NCI-H510A (cell line): ENCODE measurements around the gene RGR.

Experiments
- DNase-seq: peaks from one replicate; lab custom pipeline; 2025; lab: John Stamatoyannopoulos, UW

Gene RGR, protein sequence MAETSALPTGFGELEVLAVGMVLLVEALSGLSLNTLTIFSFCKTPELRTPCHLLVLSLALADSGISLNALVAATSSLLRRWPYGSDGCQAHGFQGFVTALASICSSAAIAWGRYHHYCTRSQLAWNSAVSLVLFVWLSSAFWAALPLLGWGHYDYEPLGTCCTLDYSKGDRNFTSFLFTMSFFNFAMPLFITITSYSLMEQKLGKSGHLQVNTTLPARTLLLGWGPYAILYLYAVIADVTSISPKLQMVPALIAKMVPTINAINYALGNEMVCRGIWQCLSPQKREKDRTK

DNA sequence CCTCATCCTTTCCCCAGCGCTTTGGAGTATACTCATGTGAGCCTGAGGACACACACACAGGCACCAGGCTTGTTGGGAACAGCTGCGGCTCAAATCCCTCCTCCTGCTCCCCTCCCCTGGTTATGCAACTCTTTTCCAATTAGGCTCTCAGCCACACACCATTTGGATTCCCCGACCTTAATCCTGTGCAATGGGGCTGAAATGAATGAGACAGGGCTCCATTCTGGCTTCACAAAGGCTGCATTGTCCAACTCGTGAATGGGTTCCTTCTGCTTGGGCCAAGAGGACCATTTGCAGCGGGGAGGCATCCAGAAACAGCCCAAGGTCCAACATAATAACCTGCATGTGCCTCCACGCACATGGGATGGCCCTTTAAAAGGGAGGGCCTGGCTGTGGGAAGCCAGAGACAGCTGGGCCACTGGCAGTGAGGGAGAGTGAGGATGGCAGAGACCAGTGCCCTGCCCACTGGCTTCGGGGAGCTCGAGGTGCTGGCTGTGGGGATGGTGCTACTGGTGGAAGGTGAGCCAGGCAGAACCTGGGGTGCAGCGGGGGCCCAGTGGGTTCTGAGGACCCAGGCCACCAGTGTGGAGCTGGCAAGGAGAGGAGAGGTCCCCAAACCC, at the start of gene RGR:
Gene RGR (plus strand): TSS at position 403 of the 620 bp plus-strand sequence. CDS start 38 bp downstream, at position 441.
- peak; percentile 9 for DNase-seq

GRCh38 chr10:84196083-84196482, 48.8 kb upstream of the RGR start:
- DNase-seq = peak; percentile 81

DNA sequence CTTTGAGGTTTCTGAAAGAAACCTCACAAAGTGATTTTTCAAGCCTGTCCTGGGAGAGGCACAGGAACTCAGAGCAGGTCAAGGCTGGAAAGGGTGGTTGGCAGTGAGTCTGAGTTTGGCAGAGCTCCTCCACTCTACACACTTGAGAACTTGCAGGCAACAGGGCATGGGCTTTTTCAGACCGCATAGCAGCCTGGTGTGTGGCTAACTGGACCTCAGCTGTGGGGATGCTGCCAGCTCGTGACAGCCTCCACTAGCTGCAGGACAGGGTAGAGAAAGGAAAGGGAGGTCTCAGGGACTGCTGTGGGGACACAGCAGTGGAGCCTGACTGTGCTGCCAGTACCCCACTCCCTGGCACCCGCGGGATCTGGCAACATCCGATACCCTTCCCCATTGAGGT, 47.9 kb upstream of the RGR start:
- no peak for DNase-seq

DNA sequence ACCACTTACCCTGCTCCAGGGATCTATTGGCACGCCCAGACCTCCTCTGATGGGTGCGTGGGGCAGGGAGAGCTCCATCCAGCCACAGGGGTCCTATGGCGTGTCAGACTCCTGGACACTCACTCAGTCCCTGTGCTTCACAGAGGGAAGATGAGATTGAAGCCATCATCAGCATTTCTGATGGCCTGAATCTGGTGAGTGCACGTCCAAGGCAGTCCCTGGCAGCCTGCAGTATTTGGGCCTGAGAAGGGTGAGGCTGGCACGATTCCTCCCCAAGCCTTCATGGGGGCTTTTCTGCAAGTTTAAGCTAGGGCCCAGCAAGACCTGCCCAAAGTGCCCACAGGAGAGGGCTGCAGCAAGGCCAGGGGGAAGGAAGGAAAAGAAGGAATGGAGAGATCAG, 47.2 kb upstream of the RGR start:
- DNase-seq = no peak

GRCh38 chr10:84198206-84198915, 46.5 kb upstream of the RGR start:
- no peak for DNase-seq

- DNase-seq = no peak
These were observed 44.2 kb upstream of the RGR start for GRCh38 chr10:84200537-84201243.

- DNase-seq = no peak
These were observed 43.6 kb upstream of the RGR start for GRCh38 chr10:84201244-84201606.

DNA sequence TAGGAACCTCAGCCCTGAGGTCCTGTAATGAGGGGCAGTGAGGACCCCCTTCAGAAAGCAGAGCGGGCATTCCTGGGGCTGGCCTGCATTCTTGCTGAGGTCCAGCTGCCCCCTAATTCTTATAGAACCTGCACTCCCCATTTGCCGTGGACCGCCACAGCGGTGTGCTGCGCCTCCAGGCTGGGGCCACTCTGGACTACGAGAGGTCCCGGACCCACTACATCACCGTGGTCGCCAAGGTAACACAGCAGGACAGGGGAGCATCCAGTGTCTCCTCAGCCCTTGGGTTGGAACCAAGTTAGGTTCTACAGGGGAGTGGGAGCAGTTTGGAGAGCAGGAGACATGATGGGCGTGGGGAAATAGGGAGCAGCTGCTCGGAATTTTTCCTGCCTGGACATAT, 43.2 kb upstream of the RGR start:
- no peak for DNase-seq

GRCh38 chr10:84202349-84202748, 42.5 kb upstream of the RGR start:
- no peak for DNase-seq

DNA sequence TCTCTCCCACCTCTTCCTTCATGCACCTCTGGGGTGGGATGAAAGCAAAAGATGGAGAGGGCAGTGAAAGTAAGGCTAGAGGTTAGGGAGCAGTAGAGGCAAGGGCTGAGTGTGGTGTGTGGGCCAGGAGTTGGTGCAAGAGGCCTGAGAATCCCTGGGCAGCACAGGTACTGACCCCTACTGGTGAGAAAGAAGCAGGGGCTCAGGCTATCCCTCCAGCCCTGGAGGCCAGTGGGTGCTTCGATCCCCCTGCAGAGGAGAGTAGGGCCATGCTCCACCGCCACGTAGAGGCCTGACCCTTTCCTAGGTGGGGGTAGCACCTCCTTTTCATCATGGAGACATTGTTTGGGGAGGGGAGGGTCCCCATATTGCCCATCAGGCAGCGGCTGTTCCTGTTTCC, 40.7 kb upstream of the RGR start:
- no peak for DNase-seq

DNA sequence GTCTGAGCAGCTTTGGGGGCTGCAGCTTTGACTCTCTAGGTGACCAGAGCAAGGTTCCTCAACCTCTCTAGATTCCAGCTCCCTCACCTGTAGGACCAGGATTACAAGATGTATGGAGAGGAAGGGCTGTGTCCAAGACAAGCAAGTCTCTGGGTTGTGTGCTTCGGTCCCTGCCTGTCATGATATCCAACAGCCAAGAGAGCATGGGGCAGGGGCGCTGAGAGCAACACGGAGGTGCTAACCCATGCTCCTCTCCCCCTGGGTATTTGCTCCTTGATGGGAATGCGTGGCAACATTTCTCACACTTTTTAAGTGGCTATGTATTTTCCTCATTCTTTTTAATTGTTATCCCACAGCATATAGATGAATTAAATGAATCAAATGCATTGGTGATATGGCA, 40.2 kb upstream of the RGR start:
- DNase-seq = no peak

DNA sequence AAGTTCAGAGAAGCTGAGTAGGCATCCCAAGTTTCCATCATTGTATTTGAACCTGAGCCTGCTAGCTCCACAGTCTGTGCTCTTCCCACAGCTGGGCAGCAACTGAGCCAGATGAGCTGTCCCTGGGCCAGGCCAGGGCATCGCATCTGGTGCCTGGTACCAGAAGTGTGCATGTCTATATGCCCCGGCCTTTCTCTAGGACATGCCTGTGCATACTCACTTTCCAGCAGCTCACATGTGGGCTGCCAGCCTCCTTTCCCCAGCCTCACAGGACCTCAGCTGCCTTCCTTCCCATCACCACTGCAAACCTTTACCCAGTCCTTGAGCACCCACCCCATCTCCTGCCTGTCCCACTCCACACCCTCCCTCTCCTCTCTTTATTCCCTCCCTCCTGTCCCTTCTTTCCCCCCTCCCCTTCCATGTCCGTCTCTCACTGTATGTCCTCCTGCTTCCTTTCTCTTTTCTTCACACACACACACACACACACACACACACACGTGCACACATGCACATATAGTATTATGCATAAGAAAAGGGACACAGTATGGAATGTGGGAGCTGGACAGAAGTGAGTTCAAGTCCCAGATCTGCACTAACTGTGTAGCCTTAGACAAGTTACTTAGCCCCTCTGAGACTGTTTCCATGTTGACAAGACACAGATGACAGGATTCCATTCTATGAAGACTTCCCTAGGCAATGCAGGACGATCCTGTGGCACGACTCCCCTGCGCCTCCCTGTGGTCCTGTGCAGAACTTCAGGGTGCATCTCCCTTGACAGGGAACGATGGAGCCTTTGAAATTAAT, 39.6 kb upstream of the RGR start:
- no peak for DNase-seq

DNA sequence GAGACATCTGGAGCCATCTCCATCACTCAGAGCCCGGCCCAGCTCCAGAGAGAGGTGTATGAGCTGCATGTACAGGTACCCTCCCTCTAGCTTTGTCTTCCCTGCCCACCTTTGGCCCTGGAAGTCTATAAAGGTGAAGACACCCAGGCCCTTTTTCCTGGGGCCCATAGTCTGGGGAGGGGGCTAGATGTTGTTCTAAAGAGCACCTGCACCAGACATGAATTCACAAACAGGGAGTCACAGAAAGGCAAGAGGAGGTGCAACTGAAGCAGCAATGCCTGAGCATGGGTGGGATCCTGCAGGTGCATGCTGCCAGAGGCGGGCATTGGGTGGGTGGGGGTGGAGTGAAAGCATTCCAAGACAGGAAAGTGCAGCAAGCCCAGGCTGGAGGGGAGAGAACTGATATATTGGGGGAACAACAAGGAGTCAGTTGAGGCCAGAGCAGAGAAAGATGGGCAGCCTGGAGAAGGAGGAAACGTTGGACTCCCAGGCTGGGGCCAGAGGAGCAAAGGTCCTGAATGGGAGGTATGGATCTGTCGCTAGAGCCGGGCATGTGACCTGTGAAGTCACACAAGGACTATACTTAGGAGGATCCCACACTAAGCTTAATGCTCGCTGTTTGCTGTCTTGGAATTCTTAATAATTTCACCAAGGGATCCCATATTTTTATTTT, 38.9 kb upstream of the RGR start:
- no peak for DNase-seq

DNA sequence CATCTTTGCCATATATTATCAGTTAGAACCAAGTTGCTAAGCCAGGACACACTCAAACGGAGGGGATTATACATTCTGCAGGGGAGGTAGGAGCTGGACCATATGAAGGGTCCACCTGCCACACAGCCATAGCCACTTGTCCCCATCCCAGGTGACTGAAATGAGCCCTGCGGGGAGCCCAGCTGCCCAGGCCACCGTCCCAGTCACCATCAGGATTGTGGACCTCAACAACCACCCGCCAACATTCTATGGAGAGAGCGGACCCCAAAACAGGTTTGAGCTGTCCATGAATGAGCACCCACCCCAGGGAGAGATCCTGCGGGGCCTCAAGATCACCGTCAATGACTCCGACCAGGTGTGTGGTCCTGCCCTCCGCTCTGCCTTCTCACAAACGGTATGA, 36.8 kb upstream of the RGR start:
- DNase-seq = no peak

DNA sequence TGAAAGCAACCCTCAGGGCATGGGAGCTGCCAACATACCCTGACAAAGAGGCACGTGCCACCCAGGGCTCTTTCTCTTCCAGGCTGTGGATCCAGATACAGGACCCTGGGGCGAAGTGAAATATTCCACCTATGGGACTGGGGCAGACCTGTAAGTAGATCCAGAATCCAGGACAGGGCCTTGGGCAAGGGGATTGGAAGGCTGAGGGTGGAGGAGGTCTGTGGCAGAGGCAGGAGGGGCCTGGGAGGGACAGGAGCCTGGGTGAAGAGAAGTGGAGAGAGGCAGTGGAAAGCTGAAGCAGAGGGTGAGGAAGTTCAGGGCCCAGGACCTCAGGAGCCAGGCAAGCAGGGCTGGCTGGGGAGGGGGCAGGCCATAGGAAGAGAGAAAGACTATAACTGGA, 33.3 kb upstream of the RGR start:
- DNase-seq = no peak

DNA sequence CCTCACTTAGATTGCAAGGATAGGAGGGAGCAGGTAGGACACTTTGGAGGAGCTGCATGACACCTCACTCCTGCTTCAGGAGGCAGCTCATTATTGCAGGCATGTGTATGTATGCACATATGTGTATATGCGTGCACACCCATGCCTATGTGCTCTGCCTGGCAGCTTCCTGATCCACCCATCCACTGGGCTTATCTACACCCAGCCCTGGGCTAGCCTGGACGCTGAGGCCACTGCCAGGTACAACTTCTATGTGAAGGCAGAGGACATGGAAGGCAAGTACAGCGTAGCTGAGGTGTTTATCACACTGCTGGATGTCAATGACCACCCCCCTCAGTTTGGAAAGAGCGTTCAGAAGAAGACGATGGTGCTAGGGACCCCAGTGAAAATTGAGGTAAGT, 32.8 kb upstream of the RGR start:
- DNase-seq = no peak

GRCh38 chr10:84213076-84213475, 31.8 kb upstream of the RGR start:
- no peak for DNase-seq

DNA sequence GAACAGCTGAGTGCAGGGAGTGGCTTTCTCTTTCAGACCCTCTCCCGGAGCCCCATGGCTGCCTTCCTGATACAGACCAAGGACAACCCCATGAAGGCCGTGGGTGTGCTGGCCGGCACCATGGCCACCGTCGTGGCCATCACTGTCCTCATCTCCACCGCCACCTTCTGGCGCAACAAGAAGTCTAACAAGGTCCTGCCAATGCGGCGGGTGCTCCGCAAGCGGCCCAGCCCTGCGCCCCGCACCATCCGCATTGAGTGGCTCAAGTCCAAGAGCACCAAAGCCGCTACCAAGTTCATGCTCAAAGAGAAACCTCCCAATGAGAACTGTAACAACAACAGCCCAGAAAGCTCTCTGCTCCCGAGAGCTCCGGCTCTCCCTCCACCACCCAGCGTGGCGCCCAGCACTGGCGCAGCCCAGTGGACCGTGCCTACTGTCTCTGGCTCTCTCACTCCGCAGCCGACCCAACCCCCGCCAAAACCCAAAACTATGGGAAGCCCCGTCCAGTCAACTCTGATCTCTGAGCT, 30.7 kb upstream of the RGR start:
- no peak for DNase-seq

DNA sequence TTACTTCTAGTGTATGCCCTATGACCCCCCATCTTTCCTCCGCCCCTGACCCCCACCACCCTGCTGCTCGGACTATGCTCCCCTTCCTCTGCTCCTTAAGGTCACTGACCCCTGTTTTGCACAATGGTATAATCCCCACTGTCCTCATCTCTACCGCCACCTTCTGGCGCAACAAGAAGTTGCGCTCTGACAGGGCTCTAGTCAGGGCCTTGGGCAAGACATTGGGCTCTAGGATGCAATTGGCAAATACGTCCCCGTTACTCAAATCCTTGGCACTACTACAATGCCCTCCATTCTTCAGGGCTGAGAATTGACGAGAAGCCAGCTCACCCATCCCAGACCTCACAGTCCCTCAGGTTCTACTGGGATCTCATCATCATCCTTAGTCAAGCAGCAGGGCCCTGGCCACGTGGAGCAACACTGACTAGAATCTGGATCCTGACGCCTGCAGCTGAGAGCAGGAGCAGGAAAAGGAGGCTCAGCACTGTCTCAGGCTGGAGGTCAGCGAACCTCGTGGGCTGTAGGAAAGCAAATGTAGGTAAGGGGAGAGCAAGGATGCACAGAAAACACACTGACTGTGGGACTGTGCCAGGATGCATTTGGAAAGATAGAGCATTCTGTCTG, 30.1 kb upstream of the RGR start:
- DNase-seq = no peak

DNA sequence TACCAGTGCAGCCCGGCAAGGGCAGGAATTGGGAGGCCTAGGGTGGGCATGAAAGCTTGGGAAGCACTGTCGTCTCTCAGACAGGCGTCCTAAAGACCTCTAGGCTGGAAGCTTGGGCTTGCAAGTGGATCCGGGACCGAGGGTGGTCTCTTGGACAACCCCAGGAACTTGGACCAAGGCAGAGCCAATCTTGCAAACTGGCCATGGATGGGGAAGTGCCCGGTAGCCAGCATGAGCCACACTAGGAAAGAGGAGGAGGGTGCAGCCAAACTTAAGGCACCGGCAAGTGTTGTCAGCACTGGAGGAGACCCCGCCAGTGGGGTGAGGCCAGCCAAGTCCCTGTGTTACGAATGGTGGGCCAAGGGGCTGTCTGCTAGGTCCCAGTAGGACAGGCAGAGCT, 28.0 kb upstream of the RGR start:
- no peak for DNase-seq

DNA sequence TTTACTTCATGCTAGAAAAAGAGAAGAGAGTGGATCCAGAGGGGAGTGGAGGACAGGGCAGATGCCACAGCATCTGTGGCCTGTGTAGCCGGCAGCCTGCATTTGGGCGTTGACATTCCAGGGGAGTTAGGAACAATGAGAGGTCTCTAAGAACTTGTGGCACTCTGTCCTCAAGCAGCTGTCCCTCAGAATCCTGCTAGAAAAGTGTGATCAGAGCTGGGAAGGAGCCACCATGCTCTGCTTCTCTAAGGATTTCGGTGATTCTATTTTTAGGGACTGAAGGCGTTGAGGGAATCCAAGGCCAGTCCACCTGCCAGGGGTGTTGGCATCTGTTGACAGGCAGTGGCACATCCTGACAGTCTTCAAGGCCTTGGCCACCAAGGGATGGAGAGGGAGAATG, 27.1 kb upstream of the RGR start:
- no peak for DNase-seq
